SK-N-SH (cell line): Measurements from ENCODE around the gene SLCO2A1. TPM values are rescaled to one million over a fixed set of nuclear protein-coding genes. Genes with fewer than 3 reads are reported as not detected.

Source experiments
- CTCF ChIA-PET: fragments of 300-600, 350-600 bp; formaldehyde crosslinking; extraction: SDS; loops from one replicate; lab custom pipeline; 2021; lab: Yijun Ruan, JAX
- POLR2A ChIA-PET: fragments of 350-600 bp; sonication (Branson Sonifier 250); formaldehyde crosslinking; extraction: SDS; loops from one replicate; lab custom pipeline; 2020; ENCODE audit warnings: antibody characterized with exemption, inconsistent platforms; lab: Yijun Ruan, JAX
- DNase-seq: peaks from one replicate; pipeline ENCODE4 v3.0.0; 2012
- H2AFZ ChIP-seq: fragments of 200-600 bp; sonication (generic); 2 replicates; pipeline ENCODE4 v1.8.1; 2016; ENCODE audit warnings: antibody characterized with exemption, mild to moderate bottlenecking, low read depth
- H3F3A ChIP-seq: fragments of 200-600 bp; sonication (generic); replicated peaks from 2 replicates; pipeline ENCODE3; 2016; ENCODE audit warnings: antibody characterized with exemption, mild to moderate bottlenecking; ENCODE audit not compliant: insufficient read depth
- H3K27ac ChIP-seq, 2 experiments: fragments of 200-500 bp in 1 of 2; fragments of 200-600 bp in 1 of 2; sonication (Bioruptor generic) in 1 of 2; sonication (generic), shearing (Covaris generic) in 1 of 2; 2 replicates each; pipeline versions ENCODE4 v1.5.1 to v1.6.1; 2014 to 2016; ENCODE audit warnings: low read depth in 2 of 2, inconsistent platforms in 1 of 2, low read length in 1 of 2, mild to moderate bottlenecking in 1 of 2, mixed read lengths in 1 of 2
- H3K27me3 ChIP-seq: fragments of 200-600 bp; sonication (generic), shearing (Covaris generic); 2 replicates; pipeline ENCODE4 v1.6.1; 2016; ENCODE audit warnings: mixed run types; ENCODE audit not compliant: insufficient read depth
- H3K36me3 ChIP-seq, 2 experiments: fragments of 200-500 bp in 1 of 2; fragments of 200-600 bp in 1 of 2; sonication (Bioruptor generic) in 1 of 2; sonication (generic) in 1 of 2; replicated peaks in 1 of 2; 2 replicates each; pipeline versions ENCODE3 to v1.5.1; 2014 to 2016; ENCODE audit warnings: low read length in 1 of 2, mild to moderate bottlenecking in 1 of 2; ENCODE audit not compliant: insufficient read depth in 2 of 2, control insufficient read depth in 1 of 2
- H3K4me1 ChIP-seq, 2 experiments: fragments of 200-500 bp in 1 of 2; fragments of 200-600 bp in 1 of 2; sonication (Bioruptor generic) in 1 of 2; sonication (generic), shearing (Covaris generic) in 1 of 2; 2 replicates each; pipeline versions ENCODE4 v1.5.1 to v1.6.1; 2014 to 2016; ENCODE audit warnings: low read depth in 1 of 2, low read length in 1 of 2, mixed run types in 1 of 2; ENCODE audit not compliant: insufficient read depth in 2 of 2, control insufficient read depth in 1 of 2
- H3K4me2 ChIP-seq: fragments of 200-600 bp; sonication (generic), shearing (Covaris generic); 2 replicates; pipeline ENCODE4 v1.6.1; 2017; ENCODE audit warnings: mixed run types
- H3K4me3 ChIP-seq, 2 experiments: fragments of 200-500 bp in 1 of 2; fragments of 200-600 bp in 1 of 2; sonication (Bioruptor generic) in 1 of 2; sonication (generic), shearing (Covaris generic) in 1 of 2; 2 replicates each; pipeline versions ENCODE4 v1.5.1 to v1.8.1; 2014 to 2016; ENCODE audit warnings: low read depth in 2 of 2, inconsistent platforms in 1 of 2, low read length in 1 of 2, mild to moderate bottlenecking in 1 of 2, mixed read lengths in 1 of 2, moderate library complexity in 1 of 2
- H3K79me2 ChIP-seq: fragments of 200-600 bp; sonication (generic); 2 replicates; pipeline ENCODE4 v1.8.1; 2017; ENCODE audit warnings: mild to moderate bottlenecking; ENCODE audit not compliant: insufficient read depth
- H3K9ac ChIP-seq: fragments of 200-600 bp; sonication (generic); 2 replicates; pipeline ENCODE4 v1.6.1; 2017; ENCODE audit warnings: mixed run types
- H3K9me2 ChIP-seq: fragments of 200-600 bp; sonication (generic); 2 replicates; pipeline ENCODE4 v1.6.1; 2017; ENCODE audit warnings: mixed run types
- H3K9me3 ChIP-seq: fragments of 200-600 bp; sonication (generic); 2 replicates; pipeline ENCODE4 v1.6.1; 2017; ENCODE audit warnings: mixed run types, mild to moderate bottlenecking, moderate library complexity
- H4K20me1 ChIP-seq: fragments of 200-600 bp; sonication (generic); 2 replicates; pipeline ENCODE4 v1.6.1; 2017; ENCODE audit warnings: mild to moderate bottlenecking, mixed run types; ENCODE audit not compliant: insufficient read depth
- CHD2 ChIP-seq: fragments of 150-350 bp; IDR thresholded peaks from 2 replicates; pipeline ENCODE4 v1.6.1; 2018; ENCODE audit warnings: low read length; ENCODE audit not compliant: partially characterized antibody
- EP300 ChIP-seq, 2 experiments: IDR thresholded peaks; 2 replicates each; pipeline versions ENCODE4 v1.4.0 to v1.6.1; 2012; ENCODE audit warnings: borderline replicate concordance in 1 of 2, low read depth in 1 of 2, low read length in 1 of 2
- FOXJ3 ChIP-seq: sonication (generic); formaldehyde crosslinking; IDR thresholded peaks from 2 replicates; pipeline ENCODE4 v1.5.1; 2020; ENCODE audit warnings: mild to moderate bottlenecking, missing genetic modification reagents
- GATA2 ChIP-seq: sonication (generic); formaldehyde crosslinking; IDR thresholded peaks from 2 replicates; pipeline ENCODE4 v1.5.0; 2020; ENCODE audit warnings: mild to moderate bottlenecking, missing genetic modification reagents
- JUND ChIP-seq: IDR thresholded peaks from 2 replicates; pipeline ENCODE4 v1.4.0; 2012
- MEF2A ChIP-seq: IDR thresholded peaks from 2 replicates; pipeline ENCODE4 v1.4.0; 2012; ENCODE audit warnings: low read depth, borderline replicate concordance
- MXI1 ChIP-seq: IDR thresholded peaks from 2 replicates; pipeline ENCODE4 v1.6.1; 2012; ENCODE audit warnings: mild to moderate bottlenecking, low read depth, low read length, improper control_type of control experiment
- NFIC ChIP-seq: IDR thresholded peaks from 2 replicates; pipeline ENCODE4 v1.4.0; 2012; ENCODE audit warnings: borderline replicate concordance
- PBX3 ChIP-seq: IDR thresholded peaks from 2 replicates; pipeline ENCODE4; 2012
- POLR2AphosphoS5 ChIP-seq: IDR thresholded peaks from 2 replicates; pipeline ENCODE4 v1.6.1; 2012; ENCODE audit warnings: low read depth, low read length
- RAD21 ChIP-seq: IDR thresholded peaks from 2 replicates; pipeline ENCODE4 v1.6.1; 2012; ENCODE audit warnings: mild to moderate bottlenecking, low read length
- REST ChIP-seq: IDR thresholded peaks from 2 replicates; pipeline ENCODE4 v1.6.1; 2012; ENCODE audit warnings: mild to moderate bottlenecking, low read depth, low read length, moderate library complexity
- SIN3A ChIP-seq: IDR thresholded peaks from 2 replicates; pipeline ENCODE4 v1.6.1; 2012; ENCODE audit warnings: low read depth, mild to moderate bottlenecking, low read length, moderate library complexity, borderline replicate concordance
- TAF1 ChIP-seq: IDR thresholded peaks from 2 replicates; pipeline ENCODE4 v1.6.1; 2012; ENCODE audit warnings: low read depth, mild to moderate bottlenecking, low read length, moderate library complexity, borderline replicate concordance
- USF1 ChIP-seq: IDR thresholded peaks from 2 replicates; pipeline ENCODE4 v1.4.0; 2012; ENCODE audit warnings: low read depth, borderline replicate concordance
- WGBS: methylation state at CpG from one replicate; pipeline ENCODE4 v1.1.6; 2017; ENCODE audit warnings: low lambda C conversion rate; 5-methylcytosine and 5-hydroxymethylcytosine counted together
- polyA plus RNA-seq, 3 experiments: library from polyadenylated mRNA; depleted of rRNA; stranded (reverse); fragments of >200 nt; gene quantifications; 2 replicates each; pipeline ENCODE4 v1.2.3, GENCODE V29; 2012

SLCO2A1 gene
- polyA plus RNA-seq, 1 of the 3 experiments (the other 2 are of a cell fraction): 9.3 TPM

GRCh38 chr3:133939463-133939835 lies 90.3 kb downstream of the SLCO2A1 start:
- peaks cover 4% of the 10 kb centered on the region; the same call in 1 of the 2 replicates for H4K20me1 ChIP-seq
- ChIA-PET CTCF (interaction anchor here (0.6 to 2.5 kb wide), 4 partner anchors 9 to 274 kb away, joined by 3 to 11 read pairs (median 10); no protein-coding TSS in a partner anchor), POLR2A (no interaction called here)

DNA sequence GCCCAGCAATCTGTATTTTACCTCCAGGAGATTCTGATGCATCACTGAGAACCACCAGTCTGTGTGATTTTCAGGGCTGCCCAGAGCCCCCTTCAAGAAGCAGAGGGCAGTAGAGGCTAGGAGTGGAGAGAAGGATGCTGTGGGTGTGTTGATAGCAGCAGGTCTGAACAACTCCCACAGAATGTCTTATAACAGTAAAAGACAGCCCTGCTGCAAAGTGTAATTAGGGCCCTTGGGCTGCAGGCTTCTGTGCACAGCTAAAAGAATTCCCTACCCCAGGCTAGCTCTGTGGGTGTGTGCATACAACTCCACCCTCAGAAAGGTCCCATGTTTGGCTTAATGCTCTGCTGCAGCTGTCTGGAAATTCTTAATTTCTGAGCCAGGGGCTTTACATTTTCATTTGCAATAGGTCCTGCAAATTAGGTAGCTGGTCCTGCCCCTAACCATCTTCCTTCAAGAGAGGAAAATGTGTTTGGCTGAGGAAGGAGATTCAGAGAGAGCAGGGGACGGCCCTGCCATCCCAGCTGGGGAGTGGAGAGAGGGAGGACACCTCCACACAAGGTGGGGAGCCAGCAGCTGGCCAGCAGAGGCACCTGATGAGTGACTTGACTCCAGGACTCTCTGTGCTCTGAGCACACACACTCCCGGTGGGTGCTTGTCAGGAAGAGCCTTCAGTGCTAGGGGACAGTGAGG lies 90.8 kb downstream of the SLCO2A1 start:
- WGBS: 86% methylated on average over 1 of the region's 2 CpGs
- H3K4me2 ChIP-seq: no peak overlapping the region
- 0 out of 2 replicates have a peak, but pooled peaks cover 4% of the 10 kb centered on the region for H3K27me3 ChIP-seq
- ChIA-PET POLR2A (no interaction called here), CTCF (interaction anchor here (0.6 to 2.5 kb wide), 4 partner anchors 9 to 274 kb away, joined by 3 to 11 read pairs (median 10); no protein-coding TSS in a partner anchor)
- no peaks in the 10 kb centered on the region for H3K79me2 ChIP-seq
- H3F3A ChIP-seq: peaks cover 12% of the 10 kb centered on the region
- TF ChIP-seq JUND (no peak), NFIC (no peak), REST (no peak), MXI1 (no peak), RAD21 (peak; percentile 49), USF1 (no peak), GATA2 (CRISPR knock-in tag) (no peak)
- no peaks in the 10 kb centered on the region for H3K36me3 ChIP-seq
- no peak overlapping the region for H3K9ac ChIP-seq
- peaks cover 4% of the 10 kb centered on the region; the same call in 1 of the 2 replicates for H4K20me1 ChIP-seq
- DNase-seq: no peak
- H3K9me3 ChIP-seq: no peaks in the 10 kb centered on the region
- no peaks in the 10 kb centered on the region for H3K9me2 ChIP-seq
- no peak overlapping the region for H3K27ac ChIP-seq
- no peak overlapping the region for H3K4me3 ChIP-seq
- no peak overlapping the region for H2AFZ ChIP-seq
- H3K4me1 ChIP-seq: peaks cover 4 to 11% of the 10 kb centered on the region in 2 experiments; a peak in 2 of 4 replicates

More at GRCh38 chr3:133939463-133939835, 90.3 kb downstream of the SLCO2A1 start:
- Histone ChIP-seq H3K9ac (no peak overlapping the region), H3K4me3 (no peak overlapping the region), H3K9me3 (no peaks in the 10 kb centered on the region), H3K79me2 (no peaks in the 10 kb centered on the region), H3K9me2 (no peaks in the 10 kb centered on the region), H3K4me1 (peaks cover 9 to 15% of the 10 kb centered on the region in 2 experiments; a peak in 3 of 4 replicates), H3K27me3 (0 out of 2 replicates have a peak, but pooled peaks cover 4% of the 10 kb centered on the region), H3K36me3 (no peaks in the 10 kb centered on the region), H3F3A (peaks cover 17% of the 10 kb centered on the region), H2AFZ (no peak overlapping the region), H3K4me2 (no peak overlapping the region), H3K27ac (no peak overlapping the region)
- 75% methylated on average over 1 of the region's 1 CpG for WGBS
- no peak for DNase-seq
- TF ChIP-seq PBX3 (no peak), EP300 (IDR thresholded peaks at IDR 0.05; ENCODE audit: borderline replicate concordance in 1 of 2, low read depth in 1 of 2, low read length in 1 of 2) (no peak), POLR2AphosphoS5 (no peak), TAF1 (no peak), CHD2 (no peak), SIN3A (no peak), FOXJ3 (CRISPR knock-in tag) (no peak), MEF2A (no peak)
